ENCODE data around the gene FAM98C. TPM values are rescaled to one million over a fixed set of nuclear protein-coding genes. Genes with fewer than 3 reads are reported as not detected.

Gene FAM98C
- total and polyA plus RNA-seq, 10 donors, result 18.0 to 27.4 (median 25.2) TPM

DNA sequence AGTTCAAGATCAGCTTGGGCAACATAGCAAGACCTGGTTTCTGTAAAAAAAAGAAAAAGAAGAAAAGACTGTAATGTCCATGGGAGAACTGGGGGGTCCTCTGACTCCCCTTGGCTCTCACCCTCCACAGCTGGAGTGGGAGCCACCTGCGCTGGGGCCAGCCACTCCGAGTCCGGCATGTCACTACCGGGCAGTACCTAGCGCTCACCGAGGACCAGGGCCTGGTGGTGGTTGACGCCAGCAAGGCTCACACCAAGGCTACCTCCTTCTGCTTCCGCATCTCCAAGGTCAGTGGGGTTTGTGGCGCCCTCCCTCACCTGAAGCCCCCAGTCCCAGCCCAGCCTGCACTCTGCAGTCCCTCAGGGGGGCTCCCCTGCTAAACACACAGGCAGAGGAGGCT lies 45.3 kb downstream of the FAM98C start:
- H3K4me1 ChIP-seq, result no peaks in the 10 kb centered on the region
- no peak overlapping the region for H3K4me3 ChIP-seq
- H3K36me3 ChIP-seq, result no peaks in the 10 kb centered on the region
- no peaks in the 10 kb centered on the region for H3K27me3 ChIP-seq (replicated peaks in 1 of 7)
- no peak overlapping the region for H3K27ac ChIP-seq
- intact Hi-C loops (cut with DNase I; ENCODE audit: low total_unique reads), result no loop called here
- WGBS, 5 donors, result 91 to 97% (median 95%) methylated on average over 6 to 9 of the region's 9 CpGs
- DNase-seq, result no peak
- no peak for TF ChIP-seq POLR2AphosphoS5 (IDR thresholded peaks at IDR 0.05)
- TF ChIP-seq POLR2A (IDR thresholded peaks at IDR 0.05), result no peak
- TF ChIP-seq, protein P1, sequence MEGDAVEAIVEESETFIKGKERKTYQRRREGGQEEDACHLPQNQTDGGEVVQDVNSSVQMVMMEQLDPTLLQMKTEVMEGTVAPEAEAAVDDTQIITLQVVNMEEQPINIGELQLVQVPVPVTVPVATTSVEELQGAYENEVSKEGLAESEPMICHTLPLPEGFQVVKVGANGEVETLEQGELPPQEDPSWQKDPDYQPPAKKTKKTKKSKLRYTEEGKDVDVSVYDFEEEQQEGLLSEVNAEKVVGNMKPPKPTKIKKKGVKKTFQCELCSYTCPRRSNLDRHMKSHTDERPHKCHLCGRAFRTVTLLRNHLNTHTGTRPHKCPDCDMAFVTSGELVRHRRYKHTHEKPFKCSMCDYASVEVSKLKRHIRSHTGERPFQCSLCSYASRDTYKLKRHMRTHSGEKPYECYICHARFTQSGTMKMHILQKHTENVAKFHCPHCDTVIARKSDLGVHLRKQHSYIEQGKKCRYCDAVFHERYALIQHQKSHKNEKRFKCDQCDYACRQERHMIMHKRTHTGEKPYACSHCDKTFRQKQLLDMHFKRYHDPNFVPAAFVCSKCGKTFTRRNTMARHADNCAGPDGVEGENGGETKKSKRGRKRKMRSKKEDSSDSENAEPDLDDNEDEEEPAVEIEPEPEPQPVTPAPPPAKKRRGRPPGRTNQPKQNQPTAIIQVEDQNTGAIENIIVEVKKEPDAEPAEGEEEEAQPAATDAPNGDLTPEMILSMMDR (IDR thresholded peaks at IDR 0.05 in 8 of 11, conservative IDR thresholded peaks at IDR 0.05 in 3 of 11), result no peak
- H3K9me3 ChIP-seq, result peaks cover 0 to 4% (median 0%) of the 10 kb centered on the region in 8 donors

- no peak overlapping the region for H3K4me3 ChIP-seq
- no peaks in the 10 kb centered on the region for H3K27me3 ChIP-seq (replicated peaks in 1 of 7)
- TF ChIP-seq POLR2AphosphoS5 (IDR thresholded peaks at IDR 0.05), result no peak
- no peak for TF ChIP-seq POLR2A (IDR thresholded peaks at IDR 0.05)
- TF ChIP-seq, protein P1 (IDR thresholded peaks at IDR 0.05 in 8 of 11, conservative IDR thresholded peaks at IDR 0.05 in 3 of 11), result no peak
- WGBS, 5 donors, result 75 to 84% (median 79%) methylated on average over 5 of the region's 5 CpGs
- intact Hi-C loops (cut with DNase I; ENCODE audit: low total_unique reads), result no loop called here
- no peak overlapping the region for H3K27ac ChIP-seq
- no peaks in the 10 kb centered on the region for H3K36me3 ChIP-seq
- H3K4me1 ChIP-seq, result no peaks in the 10 kb centered on the region
- peaks cover 0 to 4% (median 0%) of the 10 kb centered on the region in 8 donors for H3K9me3 ChIP-seq
- no peak for DNase-seq
Observed at GRCh38 chr19:38449518-38449917, 46.6 kb downstream of the FAM98C start.

DNA sequence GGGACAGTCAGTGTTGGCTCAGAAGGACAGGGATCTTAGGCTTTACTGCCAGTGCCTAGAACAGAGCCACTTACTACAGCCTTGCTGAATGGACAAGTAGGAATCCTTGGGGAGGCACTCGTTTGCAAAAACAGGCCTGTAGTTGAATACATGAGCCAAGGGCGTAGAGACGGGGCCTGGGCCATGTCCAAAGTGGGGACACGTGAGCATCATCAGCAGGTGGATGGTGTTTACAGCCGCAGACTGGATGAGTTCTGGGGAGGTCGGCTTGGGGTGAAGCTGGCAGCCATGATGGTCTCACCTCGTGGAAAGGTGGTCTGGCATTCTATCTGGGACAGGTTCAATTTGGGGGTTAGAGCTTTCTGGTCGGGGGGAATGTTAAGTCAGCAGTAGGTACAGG lies 48.1 kb downstream of the FAM98C start:
- 81 to 90% (median 83%) methylated on average over 8 of the region's 8 CpGs for WGBS, 5 donors
- Histone ChIP-seq H3K4me3 (no peak overlapping the region), H3K27ac (no peak overlapping the region), H3K4me1 (no peaks in the 10 kb centered on the region), H3K9me3 (peaks cover 0 to 4% (median 0%) of the 10 kb centered on the region in 8 donors), H3K27me3 (replicated peaks in 1 of 7) (no peaks in the 10 kb centered on the region), H3K36me3 (no peaks in the 10 kb centered on the region)
- DNase-seq, result no peak
- TF ChIP-seq, protein P1 (IDR thresholded peaks at IDR 0.05 in 8 of 11, conservative IDR thresholded peaks at IDR 0.05 in 3 of 11), result no peak
- no peak for TF ChIP-seq POLR2A (IDR thresholded peaks at IDR 0.05)
- TF ChIP-seq POLR2AphosphoS5 (IDR thresholded peaks at IDR 0.05), result no peak
- intact Hi-C loops (cut with DNase I; ENCODE audit: low total_unique reads), result no loop called here

DNA sequence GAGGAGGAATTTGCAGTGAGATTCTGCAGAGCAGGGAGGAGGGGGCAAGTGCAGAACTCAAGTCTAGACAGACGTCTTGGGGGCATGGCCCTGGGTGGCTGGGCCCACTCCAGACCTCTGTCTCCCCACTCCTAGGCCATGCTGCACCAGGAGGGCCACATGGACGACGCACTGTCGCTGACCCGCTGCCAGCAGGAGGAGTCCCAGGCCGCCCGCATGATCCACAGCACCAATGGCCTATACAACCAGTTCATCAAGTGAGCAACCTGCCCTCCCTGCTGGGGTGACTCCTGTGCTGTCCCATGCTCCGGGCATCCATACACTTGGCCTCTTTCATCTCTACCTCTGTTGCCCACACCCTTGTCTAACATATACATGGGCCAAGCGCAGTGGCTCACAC lies 48.7 kb downstream of the FAM98C start:
- no peaks in the 10 kb centered on the region for H3K27me3 ChIP-seq (replicated peaks in 1 of 7)
- peaks cover 0 to 4% (median 0%) of the 10 kb centered on the region in 8 donors for H3K9me3 ChIP-seq
- TF ChIP-seq POLR2AphosphoS5 (IDR thresholded peaks at IDR 0.05), result no peak
- TF ChIP-seq, protein P1 (IDR thresholded peaks at IDR 0.05 in 8 of 11, conservative IDR thresholded peaks at IDR 0.05 in 3 of 11), result no peak
- H3K4me3 ChIP-seq, result no peak overlapping the region
- no peaks in the 10 kb centered on the region for H3K36me3 ChIP-seq
- H3K4me1 ChIP-seq, result no peaks in the 10 kb centered on the region
- intact Hi-C loops (cut with DNase I; ENCODE audit: low total_unique reads), result no loop called here
- 82 to 94% (median 86%) methylated on average over 9 of the region's 9 CpGs for WGBS, 5 donors
- no peak overlapping the region for H3K27ac ChIP-seq
- no peak for DNase-seq

All from spleen (tissue), 11 donors.